OCI-LY1 (cell line): Measurements from ENCODE around the gene NFIA.

Source experiments
- EZH2 ChIP-seq: fragments of 200-600 bp; sonication (generic), shearing (Covaris generic); IDR thresholded peaks from 2 replicates; pipeline ENCODE4 v1.8.0; 2017; ENCODE audit warnings: borderline replicate concordance, mixed run types, mild to moderate bottlenecking, antibody characterized with exemption, low read length, moderate library complexity, mixed read lengths
- TF ChIP-seq, protein P1 (sequence below): fragments of 200-600 bp; sonication (generic), shearing (Covaris generic); IDR thresholded peaks from 2 replicates; pipeline ENCODE4 v1.5.1; 2017; ENCODE audit warnings: mild to moderate bottlenecking, antibody characterized with exemption, low read length, moderate library complexity, mixed read lengths

DNA sequence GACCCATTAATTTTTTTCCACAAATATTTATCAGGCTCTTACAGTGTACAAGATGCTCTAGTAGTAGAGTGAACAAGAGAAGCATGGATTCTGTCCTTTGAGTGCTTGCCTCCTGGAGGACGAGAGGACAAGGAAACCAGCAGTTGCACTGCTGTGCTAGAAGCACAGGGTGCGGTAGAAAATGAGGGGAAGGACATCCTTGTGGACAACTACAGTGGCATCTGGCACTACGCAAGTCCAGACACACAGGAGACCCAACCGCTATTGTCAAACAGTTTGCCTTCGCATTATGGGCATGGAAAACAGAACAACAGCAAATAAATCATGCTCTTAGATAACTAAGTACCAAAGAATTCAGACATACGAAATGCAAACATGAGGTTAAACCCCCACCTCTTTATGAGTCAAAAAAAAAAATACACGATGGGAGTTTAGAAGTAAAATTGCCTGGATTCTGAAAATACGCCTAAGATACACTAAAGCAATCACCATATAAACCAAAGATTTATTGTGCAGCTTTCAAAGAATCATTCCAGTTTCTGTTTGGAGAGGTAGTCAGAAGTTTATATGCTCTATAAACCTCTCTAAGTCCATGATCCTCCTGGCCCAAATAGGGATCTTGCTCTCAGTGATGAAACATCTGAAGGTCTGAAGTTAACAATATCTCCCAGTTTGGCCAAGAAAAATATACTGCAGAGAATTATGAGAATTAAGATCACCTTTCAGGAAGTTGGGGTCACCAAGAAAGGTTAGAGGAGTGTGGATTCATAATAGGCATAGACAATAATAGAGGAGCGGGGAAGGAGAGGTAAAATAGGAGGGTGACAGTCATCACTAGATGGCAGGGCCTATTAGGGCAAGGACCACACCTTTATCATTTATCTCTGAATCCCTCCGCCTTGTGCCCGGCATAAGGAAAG lies 307.8 kb downstream of the NFIA start:
- TF ChIP-seq, protein P1, sequence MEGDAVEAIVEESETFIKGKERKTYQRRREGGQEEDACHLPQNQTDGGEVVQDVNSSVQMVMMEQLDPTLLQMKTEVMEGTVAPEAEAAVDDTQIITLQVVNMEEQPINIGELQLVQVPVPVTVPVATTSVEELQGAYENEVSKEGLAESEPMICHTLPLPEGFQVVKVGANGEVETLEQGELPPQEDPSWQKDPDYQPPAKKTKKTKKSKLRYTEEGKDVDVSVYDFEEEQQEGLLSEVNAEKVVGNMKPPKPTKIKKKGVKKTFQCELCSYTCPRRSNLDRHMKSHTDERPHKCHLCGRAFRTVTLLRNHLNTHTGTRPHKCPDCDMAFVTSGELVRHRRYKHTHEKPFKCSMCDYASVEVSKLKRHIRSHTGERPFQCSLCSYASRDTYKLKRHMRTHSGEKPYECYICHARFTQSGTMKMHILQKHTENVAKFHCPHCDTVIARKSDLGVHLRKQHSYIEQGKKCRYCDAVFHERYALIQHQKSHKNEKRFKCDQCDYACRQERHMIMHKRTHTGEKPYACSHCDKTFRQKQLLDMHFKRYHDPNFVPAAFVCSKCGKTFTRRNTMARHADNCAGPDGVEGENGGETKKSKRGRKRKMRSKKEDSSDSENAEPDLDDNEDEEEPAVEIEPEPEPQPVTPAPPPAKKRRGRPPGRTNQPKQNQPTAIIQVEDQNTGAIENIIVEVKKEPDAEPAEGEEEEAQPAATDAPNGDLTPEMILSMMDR: no peak
- no peak for TF ChIP-seq EZH2
